ENCODE results near the gene ZFP62. TPM values are rescaled to one million over a fixed set of nuclear protein-coding genes. Genes with fewer than 3 reads are reported as not detected.
"Not testable (repeated sequence)": the region's sequence is repeated elsewhere in the genome, so short reads cannot be mapped to it uniquely, and the experiment has no call there.

ZFP62 gene
- total RNA-seq, 1 donor from 2014 or later: 62.0 TPM

DNA sequence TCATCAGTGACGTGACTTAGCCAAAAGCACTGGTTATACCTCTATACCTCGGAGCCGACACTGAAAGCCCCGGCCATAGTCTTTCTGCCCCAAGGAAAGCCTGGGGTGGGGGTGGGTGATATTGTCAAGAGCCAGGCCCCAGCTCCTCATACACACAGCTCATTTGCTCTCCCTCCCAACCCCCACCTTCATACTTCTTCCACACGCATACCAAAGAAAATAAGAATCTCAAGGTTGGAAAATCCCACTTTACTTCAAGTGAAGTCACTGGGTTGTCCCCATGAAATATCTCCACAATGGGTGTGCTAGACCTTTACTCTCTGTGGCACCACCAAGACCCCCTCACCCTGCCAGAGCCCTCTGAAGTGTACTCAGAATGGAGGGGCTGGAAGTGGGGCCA lies 31.4 kb downstream of the ZFP62 start:
- peaks cover 3% of the 10 kb centered on the region for H3K27me3 Mint-ChIP-seq

DNA sequence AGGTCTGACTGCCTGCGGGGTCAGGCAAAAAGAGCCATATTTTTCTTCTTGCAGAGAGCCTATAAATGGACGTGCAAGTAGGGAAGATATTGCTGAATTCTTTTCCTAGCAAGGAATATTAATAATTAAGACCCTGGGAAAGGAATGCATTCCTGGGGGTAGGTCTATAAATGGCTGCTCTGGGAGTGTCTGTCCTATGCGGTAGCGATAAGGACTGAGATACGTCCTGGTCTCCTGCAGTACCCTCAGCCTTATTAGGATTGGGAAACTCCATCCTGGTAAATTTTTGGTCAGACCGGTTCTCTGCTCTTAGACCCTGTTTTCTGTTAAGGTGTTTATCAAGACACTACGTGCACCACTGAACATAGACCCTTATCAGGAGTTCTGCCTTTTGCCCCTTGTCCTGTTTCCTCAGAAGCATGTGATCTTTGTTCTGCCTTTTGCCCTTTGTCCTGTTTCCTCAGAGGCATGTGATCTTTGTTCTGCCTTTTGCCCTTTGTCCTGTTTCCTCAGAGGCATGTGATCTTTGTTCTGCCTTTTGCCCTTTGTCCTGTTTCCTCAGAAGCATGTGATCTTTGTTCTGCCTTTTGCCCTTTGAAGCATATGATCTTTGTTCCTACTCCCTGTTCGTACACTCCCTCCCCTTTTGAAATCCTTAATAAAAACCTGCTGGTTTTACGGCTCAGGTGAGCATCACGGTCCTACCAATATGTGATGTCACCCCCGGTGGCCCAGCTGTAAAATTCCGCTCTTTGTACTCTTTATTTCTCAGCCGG lies 32.1 kb downstream of the ZFP62 start:
- Mint-ChIP-seq H3K4me1 (ENCODE audit: low read depth) (peaks cover 24% of the 10 kb centered on the region), H3K27ac (peak overlapping the region; percentile 88)
- H3K27me3 Mint-ChIP-seq: not testable (repeated sequence)

More for the DNA sequence above, 31.4 kb downstream of the ZFP62 start:
- Mint-ChIP-seq H3K4me1 (ENCODE audit: low read depth) (peaks cover 22% of the 10 kb centered on the region), H3K9me3 (ENCODE audit: low read depth) (peaks cover 13% of the 10 kb centered on the region), H3K27ac (peak overlapping the region; percentile 99), H3K36me3 (ENCODE audit: insufficient read depth) (peaks cover 24% of the 10 kb centered on the region), H3K4me3 (ENCODE audit: low read depth) (no peak overlapping the region)
- no peak for DNase-seq (ENCODE audit: low spot score, unreplicated experiment)
- TF ChIP-seq CTCF (IDR thresholded peaks at IDR 0.05; ENCODE audit: unreplicated experiment): no peak

GRCh38 chr5:180827374-180827773 lies 33.7 kb downstream of the ZFP62 start:
- Mint-ChIP-seq H3K36me3 (ENCODE audit: insufficient read depth) (peaks cover 23% of the 10 kb centered on the region), H3K9me3 (ENCODE audit: low read depth) (peaks cover 13% of the 10 kb centered on the region), H3K4me1 (ENCODE audit: low read depth) (peaks cover 24% of the 10 kb centered on the region)
- H3K27ac Mint-ChIP-seq; DNase-seq (ENCODE audit: low spot score, unreplicated experiment); H3K27me3 Mint-ChIP-seq; H3K4me3 Mint-ChIP-seq (ENCODE audit: low read depth): not testable (repeated sequence)

More for the DNA sequence above, 32.1 kb downstream of the ZFP62 start:
- Mint-ChIP-seq H3K36me3 (ENCODE audit: insufficient read depth) (peaks cover 23% of the 10 kb centered on the region), H3K9me3 (ENCODE audit: low read depth) (peaks cover 13% of the 10 kb centered on the region), H3K4me3 (ENCODE audit: low read depth) (peak overlapping the region; percentile 62)
- not testable (repeated sequence) for DNase-seq (ENCODE audit: low spot score, unreplicated experiment)

DNA sequence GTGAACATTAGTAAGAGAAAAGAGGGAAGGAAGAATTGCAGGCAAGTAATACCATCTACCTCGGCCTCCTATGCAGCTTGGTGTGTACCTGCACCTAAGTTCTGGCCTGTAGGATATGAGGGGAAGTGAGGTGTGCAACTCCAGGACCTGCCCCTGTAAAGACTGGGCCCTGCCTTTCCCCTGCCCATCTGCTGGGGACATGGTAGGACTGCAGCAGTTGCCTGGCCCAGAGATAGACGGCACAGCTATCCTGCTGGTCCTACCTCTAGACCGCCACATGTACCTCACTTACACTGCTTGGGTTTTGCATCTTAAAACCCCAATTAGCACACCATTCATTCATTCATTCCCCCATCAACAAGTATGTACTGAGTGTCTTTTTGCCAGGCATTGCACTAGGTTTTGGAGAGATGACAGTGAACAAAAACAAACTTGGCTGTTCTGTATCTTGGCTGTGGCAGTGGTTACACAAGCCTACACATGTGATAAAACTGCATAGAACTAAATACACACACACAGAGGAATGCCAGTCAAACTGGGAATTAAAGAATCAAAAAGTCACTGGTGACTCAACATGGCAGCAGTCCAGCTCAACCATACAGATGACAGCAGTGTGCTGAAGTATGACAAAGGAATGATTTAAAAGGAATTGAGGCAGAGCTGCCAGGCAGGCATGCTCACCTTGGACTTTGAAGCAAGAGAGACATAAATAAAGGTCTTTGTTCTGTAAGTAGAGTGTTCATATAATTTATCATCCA lies 35.1 kb downstream of the ZFP62 start:
- H3K4me3 Mint-ChIP-seq (ENCODE audit: low read depth): no peak overlapping the region
- H3K27me3 Mint-ChIP-seq: peaks cover 3% of the 10 kb centered on the region
- H3K9me3 Mint-ChIP-seq (ENCODE audit: low read depth): peaks cover 10% of the 10 kb centered on the region
- no peak overlapping the region for H3K27ac Mint-ChIP-seq
- peaks cover 21% of the 10 kb centered on the region for H3K4me1 Mint-ChIP-seq (ENCODE audit: low read depth)
- peaks cover 19% of the 10 kb centered on the region for H3K36me3 Mint-ChIP-seq (ENCODE audit: insufficient read depth)
- no peak for TF ChIP-seq CTCF (IDR thresholded peaks at IDR 0.05; ENCODE audit: unreplicated experiment)
- no peak for DNase-seq (ENCODE audit: low spot score, unreplicated experiment)

- Mint-ChIP-seq H3K9me3 (ENCODE audit: low read depth) (peaks cover 5% of the 10 kb centered on the region), H3K36me3 (ENCODE audit: insufficient read depth) (peaks cover 10% of the 10 kb centered on the region), H3K27me3 (peaks cover 3% of the 10 kb centered on the region), H3K4me1 (ENCODE audit: low read depth) (peaks cover 20% of the 10 kb centered on the region), H3K27ac (no peak overlapping the region), H3K4me3 (ENCODE audit: low read depth) (no peak overlapping the region)
- no peak for TF ChIP-seq CTCF (IDR thresholded peaks at IDR 0.05; ENCODE audit: unreplicated experiment)
- DNase-seq (ENCODE audit: low spot score, unreplicated experiment): no peak
Measured at GRCh38 chr5:180824630-180825476, 36.2 kb downstream of the ZFP62 start.
